Parathyroid adenoma (tissue), 2 donors: ENCODE measurements around the gene PLCB1.

ENCODE experiments used
- H2AFZ ChIP-seq: fragments of 300-600 bp; sonication (generic); one replicate; pipeline ENCODE4 v1.7.0; 2017; ENCODE audit warnings: antibody characterized with exemption, mild to moderate bottlenecking
- H3K27ac ChIP-seq: fragments of 300-600 bp; sonication (generic); one replicate; pipeline ENCODE4 v1.7.0; 2017
- H3K27me3 ChIP-seq: fragments of 300-600 bp; sonication (generic); one replicate; pipeline ENCODE4 v1.7.0; 2017; ENCODE audit warnings: low read length; ENCODE audit not compliant: control insufficient read depth, insufficient read depth
- H3K36me3 ChIP-seq: fragments of 300-600 bp; sonication (generic); one replicate; pipeline ENCODE4 v1.7.0; 2017; ENCODE audit warnings: low read length; ENCODE audit not compliant: control insufficient read depth, insufficient read depth
- H3K4me1 ChIP-seq: fragments of 300-600 bp; sonication (generic); one replicate; pipeline ENCODE4 v1.7.0; 2017; ENCODE audit warnings: control low read depth
- H3K4me2 ChIP-seq: fragments of 300-600 bp; sonication (generic); one replicate; pipeline ENCODE4 v1.7.0; 2017; ENCODE audit warnings: low read length
- H3K4me3 ChIP-seq: fragments of 300-600 bp; sonication (generic); one replicate; pipeline ENCODE4 v1.7.0; 2017; ENCODE audit warnings: low read depth, low read length
- H3K79me2 ChIP-seq: fragments of 300-600 bp; sonication (generic); one replicate; pipeline ENCODE4 v1.7.0; 2017; ENCODE audit warnings: control low read depth
- H3K9ac ChIP-seq: fragments of 300-600 bp; sonication (generic); one replicate; pipeline ENCODE4 v1.7.0; 2017; ENCODE audit warnings: mild to moderate bottlenecking
- H3K9me3 ChIP-seq: fragments of 300-600 bp; sonication (generic); one replicate; pipeline ENCODE4 v1.7.0; 2017; ENCODE audit warnings: low read length; ENCODE audit not compliant: control insufficient read depth
- TF ChIP-seq, protein P1 (sequence below): fragments of 300-600 bp; sonication (generic); IDR thresholded peaks from one replicate; pipeline ENCODE4 v1.7.0; 2017; ENCODE audit warnings: antibody characterized with exemption, mild to moderate bottlenecking
- donor health status: primary hyperparathyroidism.

Gene PLCB1

DNA sequence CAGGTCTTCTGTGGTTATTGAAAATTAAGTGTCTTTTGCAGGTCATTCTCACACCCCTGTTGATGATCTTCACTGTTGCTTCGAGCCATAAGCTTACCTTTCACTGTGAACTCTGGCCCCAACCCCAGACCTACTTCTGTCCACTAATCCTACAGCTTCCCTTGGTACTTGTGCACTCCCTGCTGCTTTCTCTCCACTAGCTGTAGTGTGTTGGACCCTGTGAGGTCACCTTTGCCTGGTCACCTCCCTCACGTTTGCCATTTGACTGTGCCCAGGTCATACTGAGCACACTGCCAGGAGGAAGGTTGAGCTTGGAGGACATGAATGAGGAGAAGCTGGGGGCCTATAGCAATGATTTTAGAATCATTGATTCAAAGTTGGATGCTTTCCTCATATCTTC is 94.0 kb downstream of the PLCB1 start:
- Histone ChIP-seq H3K4me2 (no peak overlapping the region), H3K4me3 (no peak overlapping the region), H3K9me3 (no peaks in the 10 kb centered on the region), H3K27ac (no peak overlapping the region), H3K27me3 (no peaks in the 10 kb centered on the region), H3K9ac (no peak overlapping the region), H2AFZ (no peak overlapping the region), H3K36me3 (no peaks in the 10 kb centered on the region), H3K79me2 (peaks cover 12% of the 10 kb centered on the region), H3K4me1 (peaks cover 7% of the 10 kb centered on the region)
- TF ChIP-seq, protein P1, sequence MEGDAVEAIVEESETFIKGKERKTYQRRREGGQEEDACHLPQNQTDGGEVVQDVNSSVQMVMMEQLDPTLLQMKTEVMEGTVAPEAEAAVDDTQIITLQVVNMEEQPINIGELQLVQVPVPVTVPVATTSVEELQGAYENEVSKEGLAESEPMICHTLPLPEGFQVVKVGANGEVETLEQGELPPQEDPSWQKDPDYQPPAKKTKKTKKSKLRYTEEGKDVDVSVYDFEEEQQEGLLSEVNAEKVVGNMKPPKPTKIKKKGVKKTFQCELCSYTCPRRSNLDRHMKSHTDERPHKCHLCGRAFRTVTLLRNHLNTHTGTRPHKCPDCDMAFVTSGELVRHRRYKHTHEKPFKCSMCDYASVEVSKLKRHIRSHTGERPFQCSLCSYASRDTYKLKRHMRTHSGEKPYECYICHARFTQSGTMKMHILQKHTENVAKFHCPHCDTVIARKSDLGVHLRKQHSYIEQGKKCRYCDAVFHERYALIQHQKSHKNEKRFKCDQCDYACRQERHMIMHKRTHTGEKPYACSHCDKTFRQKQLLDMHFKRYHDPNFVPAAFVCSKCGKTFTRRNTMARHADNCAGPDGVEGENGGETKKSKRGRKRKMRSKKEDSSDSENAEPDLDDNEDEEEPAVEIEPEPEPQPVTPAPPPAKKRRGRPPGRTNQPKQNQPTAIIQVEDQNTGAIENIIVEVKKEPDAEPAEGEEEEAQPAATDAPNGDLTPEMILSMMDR, result no peak

DNA sequence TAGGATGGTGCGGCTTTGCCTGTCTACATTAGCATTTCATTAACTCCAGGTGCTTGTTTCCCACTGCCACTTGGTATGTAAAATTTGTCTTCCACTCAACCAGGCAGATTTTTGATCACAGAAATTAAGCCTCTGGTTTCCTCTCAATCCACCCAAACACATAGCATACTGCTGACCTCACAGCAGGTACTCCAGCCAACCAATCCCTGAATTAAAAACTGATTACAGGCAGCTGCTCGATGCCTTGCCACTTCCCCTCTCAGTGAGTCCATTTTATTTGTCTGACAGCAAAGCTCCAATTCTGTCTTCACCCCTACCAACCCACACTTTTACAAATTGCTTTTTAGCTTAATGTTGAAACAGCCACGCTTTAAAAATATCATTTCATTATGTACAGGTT is 95.2 kb downstream of the PLCB1 start:
- no peak overlapping the region for H3K4me3 ChIP-seq
- peaks cover 12% of the 10 kb centered on the region for H3K79me2 ChIP-seq
- H3K4me1 ChIP-seq, result peaks cover 12% of the 10 kb centered on the region
- no peaks in the 10 kb centered on the region for H3K36me3 ChIP-seq
- no peak overlapping the region for H3K4me2 ChIP-seq
- H3K9ac ChIP-seq, result no peak overlapping the region
- no peaks in the 10 kb centered on the region for H3K27me3 ChIP-seq
- no peaks in the 10 kb centered on the region for H3K9me3 ChIP-seq
- TF ChIP-seq, protein P1, result no peak
- no peak overlapping the region for H3K27ac ChIP-seq
- no peak overlapping the region for H2AFZ ChIP-seq

DNA sequence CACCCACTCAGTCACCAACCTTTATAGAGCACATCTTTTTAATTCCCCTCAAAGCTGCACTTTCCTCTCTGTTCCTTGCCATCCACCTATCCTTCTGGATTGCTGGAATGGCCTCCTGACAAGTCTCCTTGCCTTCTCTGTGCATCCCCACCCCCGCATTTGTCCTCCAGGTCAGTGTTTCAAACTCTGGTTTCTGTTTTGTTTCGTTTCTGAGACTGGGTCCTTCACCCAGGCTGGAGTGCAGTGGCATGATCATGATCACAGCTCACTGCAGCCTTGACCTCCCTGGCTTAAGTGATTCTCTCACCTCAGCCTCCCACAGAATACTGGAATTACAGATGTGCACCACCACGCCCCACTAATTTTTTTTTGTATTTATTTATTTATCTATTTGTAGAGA is 96.2 kb downstream of the PLCB1 start:
- H3K36me3 ChIP-seq, result no peaks in the 10 kb centered on the region
- H3K27ac ChIP-seq, result no peak overlapping the region
- no peaks in the 10 kb centered on the region for H3K27me3 ChIP-seq
- no peak overlapping the region for H3K4me2 ChIP-seq
- H3K9ac ChIP-seq, result no peak overlapping the region
- TF ChIP-seq, protein P1, result no peak
- H3K4me1 ChIP-seq, result peaks cover 18% of the 10 kb centered on the region
- peaks cover 15% of the 10 kb centered on the region for H3K79me2 ChIP-seq
- no peaks in the 10 kb centered on the region for H3K9me3 ChIP-seq
- H3K4me3 ChIP-seq, result no peak overlapping the region
- no peak overlapping the region for H2AFZ ChIP-seq

DNA sequence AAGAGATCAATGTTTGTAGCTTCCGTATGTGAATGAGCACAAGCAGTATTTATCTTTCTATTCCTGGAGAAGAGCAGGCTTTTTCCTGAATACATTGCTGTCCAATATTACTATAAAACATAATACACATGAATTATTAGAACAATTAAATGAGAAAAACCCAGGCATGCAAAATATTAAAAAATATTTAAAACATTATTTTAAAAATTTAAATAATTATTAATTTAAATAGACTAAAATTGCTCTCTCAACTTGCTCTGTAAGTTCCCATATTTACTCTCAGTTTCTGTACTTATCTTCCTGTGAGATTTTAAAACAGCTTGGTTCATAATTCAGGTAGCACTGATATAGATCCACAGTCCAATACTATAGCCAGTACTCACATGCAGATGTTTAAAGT is 97.0 kb downstream of the PLCB1 start:
- Histone ChIP-seq H3K4me1 (peaks cover 18% of the 10 kb centered on the region), H2AFZ (no peak overlapping the region), H3K27ac (no peak overlapping the region), H3K4me3 (no peak overlapping the region), H3K4me2 (no peak overlapping the region), H3K79me2 (peaks cover 15% of the 10 kb centered on the region), H3K9ac (no peak overlapping the region), H3K9me3 (no peaks in the 10 kb centered on the region), H3K27me3 (no peaks in the 10 kb centered on the region), H3K36me3 (no peaks in the 10 kb centered on the region)
- TF ChIP-seq, protein P1, result no peak

DNA sequence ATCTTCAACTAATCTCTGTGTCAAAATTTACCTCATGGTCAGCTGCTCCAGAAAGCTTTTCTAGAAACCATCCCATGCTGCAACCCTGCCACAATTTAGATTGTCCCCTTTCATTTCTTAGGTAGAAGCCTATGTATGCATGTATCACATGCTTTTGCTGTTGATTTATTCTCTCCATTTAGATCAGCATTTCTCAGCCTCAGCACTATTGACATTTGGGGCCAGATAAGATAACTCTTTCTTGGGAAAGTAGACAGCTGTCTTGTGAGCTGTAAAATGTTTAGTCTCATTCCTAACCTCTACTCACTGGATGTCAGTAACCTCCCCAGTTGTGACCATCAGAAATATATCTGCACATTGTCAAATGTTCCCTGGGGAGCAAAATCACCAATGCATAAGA is 99.0 kb downstream of the PLCB1 start:
- Histone ChIP-seq H3K27ac (no peak overlapping the region), H3K9me3 (no peaks in the 10 kb centered on the region), H2AFZ (no peak overlapping the region), H3K4me1 (peaks cover 26% of the 10 kb centered on the region), H3K27me3 (no peaks in the 10 kb centered on the region), H3K9ac (no peak overlapping the region), H3K4me3 (no peak overlapping the region), H3K4me2 (no peak overlapping the region), H3K79me2 (peaks cover 14% of the 10 kb centered on the region), H3K36me3 (no peaks in the 10 kb centered on the region)
- TF ChIP-seq, protein P1, result no peak
